Measurements from ENCODE around the gene OR8H3. TPM values are rescaled to one million over a fixed set of nuclear protein-coding genes. Genes with fewer than 3 reads are reported as not detected.
A peak's percentile ranks its signal among the peaks of the same experiment; 100 is the strongest.
"Not testable (repeated sequence)": the region's sequence is repeated elsewhere in the genome, so short reads cannot be mapped to it uniquely, and the experiment has no call there.

The OR8H3 gene, protein sequence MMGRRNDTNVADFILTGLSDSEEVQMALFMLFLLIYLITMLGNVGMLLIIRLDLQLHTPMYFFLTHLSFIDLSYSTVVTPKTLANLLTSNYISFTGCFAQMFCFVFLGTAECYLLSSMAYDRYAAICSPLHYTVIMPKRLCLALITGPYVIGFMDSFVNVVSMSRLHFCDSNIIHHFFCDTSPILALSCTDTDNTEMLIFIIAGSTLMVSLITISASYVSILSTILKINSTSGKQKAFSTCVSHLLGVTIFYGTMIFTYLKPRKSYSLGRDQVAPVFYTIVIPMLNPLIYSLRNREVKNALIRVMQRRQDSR
- total RNA-seq (ENCODE audit: unreplicated experiment): not detected
- long read RNA-seq: 0 reads

DNA sequence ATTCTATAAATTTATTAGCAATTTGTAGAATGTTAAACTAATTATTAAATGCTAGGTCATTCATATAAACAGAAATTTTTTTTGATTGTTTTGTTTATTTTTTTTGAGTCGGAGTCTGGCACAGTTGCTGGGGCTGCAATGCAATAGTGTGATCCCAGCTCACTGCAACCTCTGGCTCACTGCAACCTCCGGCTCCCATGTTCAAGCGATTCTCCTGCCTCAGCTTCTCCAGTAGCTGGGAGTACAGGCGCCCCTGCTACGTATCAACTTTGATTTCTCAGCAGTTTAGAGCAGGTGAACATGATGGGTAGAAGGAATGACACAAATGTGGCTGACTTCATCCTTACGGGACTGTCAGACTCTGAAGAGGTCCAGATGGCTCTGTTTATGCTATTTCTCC is at the start of gene OR8H3:
TSS of gene OR8H3 (plus strand) at position 301 of the 400 bp plus-strand sequence. CDS start at position 301, 0 bp downstream.
- Mint-ChIP-seq H3K27me3 (ENCODE audit: unreplicated experiment) (no peaks in the 10 kb centered on the region), H3K4me3 (ENCODE audit: unreplicated experiment) (no peak within 1 kb of the TSS), H3K9me3 (ENCODE audit: unreplicated experiment) (no peaks in the 10 kb centered on the region), H3K36me3 (ENCODE audit: low read depth, unreplicated experiment) (no peaks in the 10 kb centered on the region), H3K4me1 (ENCODE audit: unreplicated experiment) (no peaks in the 10 kb centered on the region), H3K27ac (ENCODE audit: unreplicated experiment) (no peak within 1 kb of the TSS)
- DNase-seq (ENCODE audit: low spot score): no peak
- TF ChIP-seq, protein P1, sequence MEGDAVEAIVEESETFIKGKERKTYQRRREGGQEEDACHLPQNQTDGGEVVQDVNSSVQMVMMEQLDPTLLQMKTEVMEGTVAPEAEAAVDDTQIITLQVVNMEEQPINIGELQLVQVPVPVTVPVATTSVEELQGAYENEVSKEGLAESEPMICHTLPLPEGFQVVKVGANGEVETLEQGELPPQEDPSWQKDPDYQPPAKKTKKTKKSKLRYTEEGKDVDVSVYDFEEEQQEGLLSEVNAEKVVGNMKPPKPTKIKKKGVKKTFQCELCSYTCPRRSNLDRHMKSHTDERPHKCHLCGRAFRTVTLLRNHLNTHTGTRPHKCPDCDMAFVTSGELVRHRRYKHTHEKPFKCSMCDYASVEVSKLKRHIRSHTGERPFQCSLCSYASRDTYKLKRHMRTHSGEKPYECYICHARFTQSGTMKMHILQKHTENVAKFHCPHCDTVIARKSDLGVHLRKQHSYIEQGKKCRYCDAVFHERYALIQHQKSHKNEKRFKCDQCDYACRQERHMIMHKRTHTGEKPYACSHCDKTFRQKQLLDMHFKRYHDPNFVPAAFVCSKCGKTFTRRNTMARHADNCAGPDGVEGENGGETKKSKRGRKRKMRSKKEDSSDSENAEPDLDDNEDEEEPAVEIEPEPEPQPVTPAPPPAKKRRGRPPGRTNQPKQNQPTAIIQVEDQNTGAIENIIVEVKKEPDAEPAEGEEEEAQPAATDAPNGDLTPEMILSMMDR (IDR thresholded peaks at IDR 0.05; ENCODE audit: unreplicated experiment): no peak

DNA sequence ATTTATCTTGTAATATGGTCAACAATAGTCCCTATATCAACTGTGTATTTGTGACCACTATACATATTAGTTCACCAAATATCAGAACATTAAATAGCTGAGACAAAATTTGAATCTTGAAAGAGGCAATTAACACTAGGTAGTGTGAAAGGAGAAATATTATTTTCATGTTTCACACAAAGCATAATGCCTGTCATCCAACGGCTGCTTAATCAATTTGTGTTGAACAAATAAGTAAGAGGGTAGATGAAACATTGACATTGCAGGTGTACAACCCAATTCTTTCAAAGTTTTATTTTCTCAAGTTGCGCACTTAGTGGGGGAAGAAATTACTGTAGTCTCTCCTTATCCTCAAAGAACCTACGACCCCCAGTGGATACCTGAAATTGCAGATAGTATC is 32.5 kb upstream of the OR8H3 start:
- Mint-ChIP-seq H3K4me1 (ENCODE audit: unreplicated experiment) (no peaks in the 10 kb centered on the region), H3K9me3 (ENCODE audit: unreplicated experiment) (no peaks in the 10 kb centered on the region), H3K27ac (ENCODE audit: unreplicated experiment) (no peak overlapping the region), H3K36me3 (ENCODE audit: low read depth, unreplicated experiment) (no peaks in the 10 kb centered on the region), H3K4me3 (ENCODE audit: unreplicated experiment) (no peak overlapping the region), H3K27me3 (ENCODE audit: unreplicated experiment) (no peaks in the 10 kb centered on the region)
- TF ChIP-seq, protein P1 (IDR thresholded peaks at IDR 0.05; ENCODE audit: unreplicated experiment): peak; percentile 9
- no peak for DNase-seq (ENCODE audit: low spot score)

DNA sequence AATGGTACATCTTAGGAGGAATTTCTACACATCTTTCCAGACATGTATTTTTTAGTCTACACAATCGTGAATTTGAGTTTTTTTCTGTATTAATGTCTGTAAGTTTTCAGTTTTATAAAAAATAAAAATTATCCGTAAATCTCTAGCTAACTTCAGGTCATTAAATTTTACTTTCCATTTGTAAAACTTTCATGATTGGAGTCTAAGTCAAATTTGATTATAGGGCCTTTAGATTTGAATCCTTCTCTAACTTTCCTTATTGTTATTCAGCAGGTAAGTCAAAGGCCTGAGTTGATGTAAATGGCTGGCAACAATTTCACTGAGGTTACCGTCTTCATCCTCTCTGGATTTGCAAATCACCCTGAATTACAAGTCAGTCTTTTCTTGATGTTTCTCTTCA is 29.2 kb upstream of the OR8H3 start, which contains the start of gene OR8I2:
TSS of gene OR8I2 (plus strand) at position 301 of the 400 bp plus-strand sequence. CDS start at position 301, 0 bp downstream.
- Mint-ChIP-seq H3K4me1 (ENCODE audit: unreplicated experiment) (no peaks in the 10 kb centered on the region), H3K4me3 (ENCODE audit: unreplicated experiment) (no peak within 1 kb of the TSS)

DNA sequence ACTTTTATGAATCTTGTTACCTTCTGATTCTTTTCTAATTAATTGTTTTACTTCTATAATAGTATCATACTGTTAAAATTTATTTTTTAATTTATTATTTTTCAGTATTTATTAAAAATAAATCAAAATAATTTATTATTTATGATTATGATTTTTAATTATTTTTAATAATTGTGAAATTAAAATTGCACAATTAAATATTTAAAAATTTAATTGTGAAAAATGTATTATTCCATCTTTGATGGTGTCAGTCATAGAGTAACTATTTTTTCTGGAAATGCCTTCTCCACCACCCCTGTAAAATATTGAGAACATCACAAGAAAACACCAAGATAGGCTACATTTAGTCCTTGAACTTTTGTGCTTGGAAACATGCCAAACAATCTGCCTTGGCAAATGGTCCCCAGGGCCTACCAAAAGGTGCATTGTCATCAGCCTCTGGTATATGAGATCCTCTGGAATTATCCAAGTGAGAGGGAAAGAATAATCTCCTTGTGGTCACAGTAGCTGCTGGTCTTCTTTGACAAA is 18.9 kb upstream of the OR8H3 start, which contains the start of gene OR8H2:
TSS of gene OR8H2 (plus strand) at position 478 of the 528 bp plus-strand sequence. CDS start 1,356 bp downstream, outside the sequence.
- Mint-ChIP-seq H3K27ac (ENCODE audit: unreplicated experiment) (no peak within 1 kb of the TSS), H3K36me3 (ENCODE audit: low read depth, unreplicated experiment) (no peaks in the 10 kb centered on the region), H3K27me3 (ENCODE audit: unreplicated experiment) (no peaks in the 10 kb centered on the region), H3K4me1 (ENCODE audit: unreplicated experiment) (no peaks in the 10 kb centered on the region), H3K4me3 (ENCODE audit: unreplicated experiment) (no peak within 1 kb of the TSS), H3K9me3 (ENCODE audit: unreplicated experiment) (no peaks in the 10 kb centered on the region)
- DNase-seq (ENCODE audit: low spot score): no peak
- TF ChIP-seq, protein P1 (IDR thresholded peaks at IDR 0.05; ENCODE audit: unreplicated experiment): no peak

More for the DNA sequence above, 29.2 kb upstream of the OR8H3 start, which contains the start of gene OR8I2:
- Mint-ChIP-seq H3K27ac (ENCODE audit: unreplicated experiment) (no peak within 1 kb of the TSS), H3K27me3 (ENCODE audit: unreplicated experiment) (no peaks in the 10 kb centered on the region), H3K9me3 (ENCODE audit: unreplicated experiment) (no peaks in the 10 kb centered on the region), H3K36me3 (ENCODE audit: low read depth, unreplicated experiment) (no peaks in the 10 kb centered on the region)
- DNase-seq (ENCODE audit: low spot score): no peak
- TF ChIP-seq, protein P1 (IDR thresholded peaks at IDR 0.05; ENCODE audit: unreplicated experiment): no peak

DNA sequence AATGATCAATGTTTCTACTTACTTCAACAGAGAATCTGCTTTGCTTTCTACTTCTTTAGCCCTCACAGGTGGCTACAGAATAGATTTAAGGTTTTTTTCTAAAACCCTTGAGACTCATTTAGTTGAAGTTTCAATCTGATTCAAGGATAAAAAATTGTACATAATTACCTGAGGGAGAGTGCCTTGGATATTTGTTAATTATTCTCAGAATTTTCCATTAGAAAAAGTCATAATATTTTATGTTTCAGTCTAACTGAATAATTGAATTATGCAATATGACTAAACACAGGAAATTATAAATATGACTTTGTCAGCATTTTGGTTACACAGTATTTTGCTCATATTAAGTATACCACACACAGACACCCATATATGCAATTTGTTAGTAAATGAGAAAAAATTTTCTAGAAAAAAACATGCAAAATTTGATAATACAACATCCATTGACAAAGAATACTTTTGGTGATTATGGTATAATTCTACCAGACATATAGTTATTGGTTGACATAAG is 18.0 kb downstream of the OR8H3 start, which contains the start of gene OR8J3:
TSS of gene OR8J3 (minus strand) at position 51 of the 511 bp plus-strand sequence. CDS start 2,483 bp downstream, outside the sequence.
- H3K27me3 Mint-ChIP-seq (ENCODE audit: unreplicated experiment): no peaks in the 10 kb centered on the region
- no peak for DNase-seq (ENCODE audit: low spot score)
- no peaks in the 10 kb centered on the region for H3K36me3 Mint-ChIP-seq (ENCODE audit: low read depth, unreplicated experiment)
- TF ChIP-seq, protein P1 (IDR thresholded peaks at IDR 0.05; ENCODE audit: unreplicated experiment): no peak
- no peaks in the 10 kb centered on the region for H3K4me1 Mint-ChIP-seq (ENCODE audit: unreplicated experiment)
- no peaks in the 10 kb centered on the region for H3K9me3 Mint-ChIP-seq (ENCODE audit: unreplicated experiment)
- no peak within 1 kb of the TSS for H3K27ac Mint-ChIP-seq (ENCODE audit: unreplicated experiment)
- no peak within 1 kb of the TSS for H3K4me3 Mint-ChIP-seq (ENCODE audit: unreplicated experiment)

DNA sequence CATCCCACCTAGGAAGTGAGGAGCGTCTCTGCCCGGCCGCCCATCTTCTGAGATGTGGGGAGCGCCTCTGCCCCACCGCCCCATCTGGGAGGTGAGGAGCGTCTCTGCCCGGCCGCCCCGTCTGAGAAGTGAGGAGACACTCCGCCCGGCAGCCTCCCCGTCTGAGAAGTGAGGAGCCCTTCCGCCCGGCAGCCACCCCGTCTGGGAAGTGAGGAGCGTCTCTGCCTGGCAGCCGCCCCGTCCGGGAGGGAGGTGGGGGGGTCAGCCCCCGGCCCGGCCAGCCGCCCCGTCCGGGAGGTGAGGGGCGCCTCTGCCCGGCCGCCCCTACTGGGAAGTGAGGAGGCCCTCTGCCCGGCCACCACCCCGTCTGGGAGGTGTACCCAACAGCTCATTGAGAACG is 21.5 kb downstream of the OR8H3 start:
- DNase-seq (ENCODE audit: low spot score); H3K27ac Mint-ChIP-seq (ENCODE audit: unreplicated experiment); H3K27me3 Mint-ChIP-seq (ENCODE audit: unreplicated experiment); H3K4me1 Mint-ChIP-seq (ENCODE audit: unreplicated experiment); H3K36me3 Mint-ChIP-seq (ENCODE audit: low read depth, unreplicated experiment); H3K9me3 Mint-ChIP-seq (ENCODE audit: unreplicated experiment); H3K4me3 Mint-ChIP-seq (ENCODE audit: unreplicated experiment): not testable (repeated sequence)

Data from endothelial cell (in vitro differentiated cells).